OCI-LY7 (cell line): ENCODE data around the gene CTDSPL.

ENCODE experiments used
- CTCF ChIP-seq: fragments of 200-600 bp; sonication (generic); conservative IDR thresholded peaks from 2 replicates; pipeline ENCODE4 v1.5.1; 2014; ENCODE audit warnings: mild to moderate bottlenecking, antibody characterized with exemption, low read length, moderate library complexity, mixed read lengths
- EZH2phosphoT487 ChIP-seq: fragments of 200-600 bp; sonication (generic); IDR thresholded peaks from 2 replicates; pipeline ENCODE4 v1.6.1; 2018; ENCODE audit warnings: low read depth, borderline replicate concordance, mild to moderate bottlenecking, mixed run types, antibody characterized with exemption, low read length, moderate library complexity, mixed read lengths

GRCh38 chr3:37864904-37865303 is 3.2 kb downstream of the CTDSPL start:
- TF ChIP-seq CTCF (peak; percentile 67), EZH2phosphoT487 (no peak)
